ENCODE measurements around the gene MOSMO.

Gene MOSMO

GRCh38 chr16:22055881-22056280, 48.0 kb downstream of the MOSMO start:
- Histone ChIP-seq H3K27me3 (replicated peaks; ENCODE audit: control insufficient read depth, insufficient read depth, low read length, poor library complexity, severe bottlenecking) (no peaks in the 10 kb centered on the region), H3K4me1 (ENCODE audit: control insufficient read depth, insufficient read depth, low read length, poor library complexity, severe bottlenecking) (no peaks in the 10 kb centered on the region), H3K4me3 (ENCODE audit: insufficient read depth, low read depth, low read length, poor library complexity, severe bottlenecking) (no peak overlapping the region), H3K9me3 (ENCODE audit: control insufficient read depth, low read length) (no peaks in the 10 kb centered on the region), H3K36me3 (ENCODE audit: control insufficient read depth, insufficient read depth, low read length) (peaks cover 4% of the 10 kb centered on the region), H3K27ac (ENCODE audit: insufficient read depth, low read length, poor library complexity, severe bottlenecking) (no peak overlapping the region)
- no peak for DNase-seq

- Histone ChIP-seq H3K27me3 (replicated peaks; ENCODE audit: control insufficient read depth, insufficient read depth, low read length, poor library complexity, severe bottlenecking) (no peaks in the 10 kb centered on the region), H3K36me3 (ENCODE audit: control insufficient read depth, insufficient read depth, low read length) (peaks cover 3% of the 10 kb centered on the region), H3K4me3 (ENCODE audit: insufficient read depth, low read depth, low read length, poor library complexity, severe bottlenecking) (no peak overlapping the region), H3K4me1 (ENCODE audit: control insufficient read depth, insufficient read depth, low read length, poor library complexity, severe bottlenecking) (no peaks in the 10 kb centered on the region), H3K27ac (ENCODE audit: insufficient read depth, low read length, poor library complexity, severe bottlenecking) (no peak overlapping the region), H3K9me3 (ENCODE audit: control insufficient read depth, low read length) (peaks cover 4% of the 10 kb centered on the region)
- no peak for DNase-seq
Measured at GRCh38 chr16:22063888-22064467, 56.1 kb downstream of the MOSMO start.

GRCh38 chr16:22065252-22065651, 57.3 kb downstream of the MOSMO start:
- no peaks in the 10 kb centered on the region for H3K27me3 ChIP-seq (replicated peaks; ENCODE audit: control insufficient read depth, insufficient read depth, low read length, poor library complexity, severe bottlenecking)
- peaks cover 4% of the 10 kb centered on the region for H3K9me3 ChIP-seq (ENCODE audit: control insufficient read depth, low read length)
- H3K4me3 ChIP-seq (ENCODE audit: insufficient read depth, low read depth, low read length, poor library complexity, severe bottlenecking), result no peak overlapping the region
- H3K4me1 ChIP-seq (ENCODE audit: control insufficient read depth, insufficient read depth, low read length, poor library complexity, severe bottlenecking), result no peaks in the 10 kb centered on the region
- peaks cover 3% of the 10 kb centered on the region for H3K36me3 ChIP-seq (ENCODE audit: control insufficient read depth, insufficient read depth, low read length)
- DNase-seq, result no peak
- no peak overlapping the region for H3K27ac ChIP-seq (ENCODE audit: insufficient read depth, low read length, poor library complexity, severe bottlenecking)

GRCh38 chr16:22070361-22071330, 62.7 kb downstream of the MOSMO start:
- H3K4me1 ChIP-seq (ENCODE audit: control insufficient read depth, insufficient read depth, low read length, poor library complexity, severe bottlenecking), result no peaks in the 10 kb centered on the region
- H3K4me3 ChIP-seq (ENCODE audit: insufficient read depth, low read depth, low read length, poor library complexity, severe bottlenecking), result no peak overlapping the region
- no peaks in the 10 kb centered on the region for H3K27me3 ChIP-seq (replicated peaks; ENCODE audit: control insufficient read depth, insufficient read depth, low read length, poor library complexity, severe bottlenecking)
- DNase-seq, result no peak
- peaks cover 3% of the 10 kb centered on the region for H3K36me3 ChIP-seq (ENCODE audit: control insufficient read depth, insufficient read depth, low read length)
- no peak overlapping the region for H3K27ac ChIP-seq (ENCODE audit: insufficient read depth, low read length, poor library complexity, severe bottlenecking)
- H3K9me3 ChIP-seq (ENCODE audit: control insufficient read depth, low read length), result peaks cover 4% of the 10 kb centered on the region

- no peak for DNase-seq
- peaks cover 2% of the 10 kb centered on the region for H3K9me3 ChIP-seq (ENCODE audit: control insufficient read depth, low read length)
- H3K36me3 ChIP-seq (ENCODE audit: control insufficient read depth, insufficient read depth, low read length), result no peaks in the 10 kb centered on the region
- H3K4me3 ChIP-seq (ENCODE audit: insufficient read depth, low read depth, low read length, poor library complexity, severe bottlenecking), result no peak overlapping the region
- H3K4me1 ChIP-seq (ENCODE audit: control insufficient read depth, insufficient read depth, low read length, poor library complexity, severe bottlenecking), result no peaks in the 10 kb centered on the region
- no peaks in the 10 kb centered on the region for H3K27me3 ChIP-seq (replicated peaks; ENCODE audit: control insufficient read depth, insufficient read depth, low read length, poor library complexity, severe bottlenecking)
- no peak overlapping the region for H3K27ac ChIP-seq (ENCODE audit: insufficient read depth, low read length, poor library complexity, severe bottlenecking)
Measured at GRCh38 chr16:22071331-22071910, 63.5 kb downstream of the MOSMO start.

GRCh38 chr16:22073350-22073749, 65.4 kb downstream of the MOSMO start:
- no peak for DNase-seq
- no peak overlapping the region for H3K4me3 ChIP-seq (ENCODE audit: insufficient read depth, low read depth, low read length, poor library complexity, severe bottlenecking)
- H3K36me3 ChIP-seq (ENCODE audit: control insufficient read depth, insufficient read depth, low read length), result no peaks in the 10 kb centered on the region
- peaks cover 3% of the 10 kb centered on the region for H3K4me1 ChIP-seq (ENCODE audit: control insufficient read depth, insufficient read depth, low read length, poor library complexity, severe bottlenecking)
- no peaks in the 10 kb centered on the region for H3K9me3 ChIP-seq (ENCODE audit: control insufficient read depth, low read length)
- no peak overlapping the region for H3K27ac ChIP-seq (ENCODE audit: insufficient read depth, low read length, poor library complexity, severe bottlenecking)
- H3K27me3 ChIP-seq (replicated peaks; ENCODE audit: control insufficient read depth, insufficient read depth, low read length, poor library complexity, severe bottlenecking), result no peaks in the 10 kb centered on the region

GRCh38 chr16:22075043-22075757, 67.3 kb downstream of the MOSMO start:
- H3K27ac ChIP-seq (ENCODE audit: insufficient read depth, low read length, poor library complexity, severe bottlenecking), result no peak overlapping the region
- H3K4me1 ChIP-seq (ENCODE audit: control insufficient read depth, insufficient read depth, low read length, poor library complexity, severe bottlenecking), result peaks cover 3% of the 10 kb centered on the region
- no peak for DNase-seq
- H3K4me3 ChIP-seq (ENCODE audit: insufficient read depth, low read depth, low read length, poor library complexity, severe bottlenecking), result no peak overlapping the region
- H3K9me3 ChIP-seq (ENCODE audit: control insufficient read depth, low read length), result no peaks in the 10 kb centered on the region
- no peaks in the 10 kb centered on the region for H3K36me3 ChIP-seq (ENCODE audit: control insufficient read depth, insufficient read depth, low read length)
- H3K27me3 ChIP-seq (replicated peaks; ENCODE audit: control insufficient read depth, insufficient read depth, low read length, poor library complexity, severe bottlenecking), result no peaks in the 10 kb centered on the region

- no peak overlapping the region for H3K27ac ChIP-seq (ENCODE audit: insufficient read depth, low read length, poor library complexity, severe bottlenecking)
- no peaks in the 10 kb centered on the region for H3K27me3 ChIP-seq (replicated peaks; ENCODE audit: control insufficient read depth, insufficient read depth, low read length, poor library complexity, severe bottlenecking)
- H3K4me1 ChIP-seq (ENCODE audit: control insufficient read depth, insufficient read depth, low read length, poor library complexity, severe bottlenecking), result peaks cover 3% of the 10 kb centered on the region
- H3K4me3 ChIP-seq (ENCODE audit: insufficient read depth, low read depth, low read length, poor library complexity, severe bottlenecking), result no peak overlapping the region
- no peaks in the 10 kb centered on the region for H3K9me3 ChIP-seq (ENCODE audit: control insufficient read depth, low read length)
- no peaks in the 10 kb centered on the region for H3K36me3 ChIP-seq (ENCODE audit: control insufficient read depth, insufficient read depth, low read length)
- no peak for DNase-seq
Measured at GRCh38 chr16:22075776-22076175, 67.9 kb downstream of the MOSMO start.

DNA sequence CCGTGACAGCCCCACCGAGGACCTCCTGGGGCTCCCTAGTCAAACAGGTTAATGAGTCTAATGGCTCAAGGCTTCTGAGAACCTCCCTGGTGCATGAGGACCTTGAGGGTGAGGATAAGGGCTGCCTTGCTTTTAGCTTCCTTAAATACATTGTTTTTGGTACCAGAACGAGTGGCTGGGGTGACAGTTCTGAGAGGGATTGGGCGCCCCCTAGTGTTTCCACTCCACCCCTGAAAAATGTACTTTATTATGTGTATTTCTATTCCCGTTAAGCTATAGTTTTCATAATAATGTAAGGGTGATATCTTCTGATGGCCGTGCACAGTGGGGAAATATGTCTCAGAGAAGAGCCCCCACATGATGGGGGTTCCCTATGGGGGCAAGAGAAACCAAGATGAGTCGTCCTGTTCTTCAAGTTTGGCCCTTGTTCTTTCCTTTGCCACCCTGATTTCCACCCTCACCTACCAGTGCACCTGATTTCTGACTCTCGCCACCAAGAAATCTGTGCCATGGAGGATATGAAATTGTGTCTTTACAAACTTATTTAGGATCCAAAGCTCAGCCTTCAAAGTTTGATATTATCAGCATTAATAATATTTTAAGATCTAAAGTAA, 69.9 kb downstream of the MOSMO start:
- no peaks in the 10 kb centered on the region for H3K27me3 ChIP-seq (replicated peaks; ENCODE audit: control insufficient read depth, insufficient read depth, low read length, poor library complexity, severe bottlenecking)
- peaks cover 3% of the 10 kb centered on the region for H3K4me1 ChIP-seq (ENCODE audit: control insufficient read depth, insufficient read depth, low read length, poor library complexity, severe bottlenecking)
- H3K27ac ChIP-seq (ENCODE audit: insufficient read depth, low read length, poor library complexity, severe bottlenecking), result no peak overlapping the region
- DNase-seq, result peak; percentile 40 to 53 (median 47)
- H3K36me3 ChIP-seq (ENCODE audit: control insufficient read depth, insufficient read depth, low read length), result no peaks in the 10 kb centered on the region
- H3K4me3 ChIP-seq (ENCODE audit: insufficient read depth, low read depth, low read length, poor library complexity, severe bottlenecking), result no peak overlapping the region
- H3K9me3 ChIP-seq (ENCODE audit: control insufficient read depth, low read length), result no peaks in the 10 kb centered on the region
